Prostate gland (tissue), 2 donors: ENCODE data around the gene DOCK4.

Experiments used
- CTCF ChIP-seq, 4 experiments: fragments of 200-600 bp in 2 of 4; fragments of 450-650 bp in 2 of 4; sonication (generic) in 2 of 4; IDR thresholded peaks; 1 replicate in 3 of 4; 2 replicates in 1 of 4; pipeline ENCODE4 v1.5.1; 2016 to 2019; ENCODE audit warnings: antibody characterized with exemption in 4 of 4, mild to moderate bottlenecking in 2 of 4, moderate library complexity in 2 of 4
- POLR2A ChIP-seq: fragments of 450-650 bp; IDR thresholded peaks from one replicate; pipeline ENCODE4 v1.6.1; 2016; ENCODE audit warnings: antibody characterized with exemption, mild to moderate bottlenecking
- POLR2AphosphoS5 ChIP-seq: sonication (generic); formaldehyde crosslinking; IDR thresholded peaks from one replicate; pipeline ENCODE4 v1.6.1; 2017; ENCODE audit warnings: antibody characterized with exemption

DNA sequence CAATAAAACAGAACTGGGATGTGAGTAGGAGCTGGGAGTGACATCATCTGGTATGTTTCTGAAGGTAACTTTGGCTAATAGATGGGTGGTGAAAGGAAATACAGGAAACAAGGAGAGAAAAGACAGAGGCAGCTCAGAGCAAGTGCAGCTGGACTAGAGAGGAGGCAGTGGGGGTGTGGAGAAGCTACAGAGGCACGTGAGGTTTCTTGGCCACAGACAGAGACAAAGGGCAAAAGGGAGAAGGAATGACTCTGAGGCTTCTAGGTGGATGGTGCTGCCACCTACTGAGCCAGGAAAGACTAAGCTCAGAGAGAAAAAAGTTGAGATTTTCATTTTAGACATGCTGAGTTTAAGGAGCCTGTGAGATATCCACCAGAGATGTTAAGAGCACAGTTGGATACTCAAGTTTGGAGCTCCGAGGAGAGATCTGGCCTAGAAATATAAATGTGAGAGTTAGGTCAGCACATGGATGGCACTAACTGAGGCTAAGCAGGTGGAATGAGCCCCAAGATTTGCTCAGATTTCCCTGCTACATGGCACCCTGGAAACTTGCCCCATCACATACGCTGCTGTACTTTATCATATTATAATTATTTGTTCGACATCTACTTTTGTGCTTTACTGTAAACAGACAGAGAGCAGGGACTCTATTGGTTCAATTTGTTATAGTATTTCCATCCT, 350.9 kb downstream of the DOCK4 start:
- TF ChIP-seq CTCF (IDR thresholded peaks at IDR 0.05) (peak; percentile 9 to 52 (median 33)), POLR2A (no peak), POLR2AphosphoS5 (peak; percentile 8)
